Panc1 (cell line): ENCODE results near the gene DZANK1. TPM values are rescaled to one million over a fixed set of nuclear protein-coding genes. Genes with fewer than 3 reads are reported as not detected.

Experiments
- ATAC-seq: fragments of 200-7000 bp; cut with Tn5 transposase; 2 replicates; pipeline ENCODE4 v1.9.1; 2020; ENCODE audit warnings: mild to moderate bottlenecking, moderate library complexity
- BruUV-seq: library from RNA; stranded (reverse); fragments of 400-500 nt; replicated peaks from 2 replicates; lab custom pipeline; 2021; lab: Mats Ljungman, UMichigan
- CTCF ChIA-PET: fragments of 300-600 bp; sonication (Branson Sonifier 250); formaldehyde crosslinking; loops from one replicate; lab custom pipeline; 2022; ENCODE audit warnings: antibody characterized with exemption; lab: Charles Lee
- POLR2A ChIA-PET: fragments of 300-600 bp; sonication (Branson Sonifier 250); formaldehyde crosslinking; loops from one replicate; lab custom pipeline; 2022; ENCODE audit warnings: antibody characterized with exemption; lab: Charles Lee
- DNase-seq: peaks from one replicate; pipeline ENCODE4 v3.0.0-alpha.2; 2010; ENCODE audit warnings: low read depth, low spot score
- H3K27ac ChIP-seq: 2 replicates; pipeline ENCODE4 v1.5.1; 2011; ENCODE audit warnings: mild to moderate bottlenecking, low read length, inconsistent platforms
- H3K27me3 ChIP-seq: fragments of 200-500 bp; sonication (Bioruptor generic); 2 replicates; pipeline ENCODE4 v1.6.0; 2014; ENCODE audit warnings: low read length, inconsistent platforms; ENCODE audit not compliant: control insufficient read depth, insufficient read depth
- H3K36me3 ChIP-seq: fragments of 200-500 bp; sonication (Bioruptor generic); 2 replicates; pipeline ENCODE4 v1.5.1; 2014; ENCODE audit warnings: inconsistent platforms, mild to moderate bottlenecking, low read length, moderate library complexity; ENCODE audit not compliant: control insufficient read depth, insufficient read depth
- H3K4me1 ChIP-seq: 2 replicates; pipeline ENCODE4 v1.5.1; 2011; ENCODE audit warnings: inconsistent platforms, mild to moderate bottlenecking, low read length, moderate library complexity; ENCODE audit not compliant: control insufficient read depth, insufficient read depth
- H3K4me3 ChIP-seq, 2 experiments: 2 replicates each; pipeline ENCODE4 v1.5.1; 2011 to 2012; ENCODE audit warnings: low read depth in 2 of 2, low read length in 2 of 2, mild to moderate bottlenecking in 2 of 2, inconsistent platforms in 1 of 2, moderate library complexity in 1 of 2
- H3K9me3 ChIP-seq: fragments of 200-500 bp; sonication (Bioruptor generic); 2 replicates; pipeline ENCODE4 v1.5.1; 2014; ENCODE audit warnings: low read depth, mild to moderate bottlenecking, inconsistent platforms, low read length, moderate library complexity; ENCODE audit not compliant: control insufficient read depth, insufficient read depth
- POLR2AphosphoS5 ChIP-seq: IDR thresholded peaks from 2 replicates; pipeline ENCODE4 v1.6.1; 2012; ENCODE audit warnings: mild to moderate bottlenecking, low read depth, low read length, moderate library complexity
- SIN3A ChIP-seq: IDR thresholded peaks from 2 replicates; pipeline ENCODE4 v1.6.1; 2012; ENCODE audit warnings: low read depth, mild to moderate bottlenecking, low read length, moderate library complexity, borderline replicate concordance; ENCODE audit not compliant: insufficient read depth
- TCF7L2 ChIP-seq: IDR thresholded peaks from 2 replicates; pipeline ENCODE4 v1.6.1; 2011; ENCODE audit warnings: mild to moderate bottlenecking, low read depth, low read length, inconsistent platforms
- in situ Hi-C: cut with HindIII; loops from 2 replicates; pipeline ENCODE4 v1.10.0; 2016; ENCODE audit warnings: low sequenced_read_pairs, low pct_unique_long_range_greater_than_20kb
- intact Hi-C: fragments of 100-400 bp; cut with micrococcal nuclease; formaldehyde crosslinking; loops from one replicate; pipeline ENCODE4 v1.10.0; 2022; ENCODE audit not compliant: unreplicated experiment
- total RNA-seq: library from RNA; stranded (reverse); gene quantifications from one replicate; pipeline ENCODE4 v1.2.1, GENCODE V29; 2021; ENCODE audit not compliant: unreplicated experiment
- TF ChIP-seq, protein P1 (sequence below): fragments of 450-650 bp; IDR thresholded peaks from 2 replicates; pipeline ENCODE4 v1.5.1; 2017; ENCODE audit warnings: mild to moderate bottlenecking
- TF ChIP-seq, protein P2 (sequence below), 2 experiments: IDR thresholded peaks; 2 replicates each; pipeline ENCODE4 v1.6.1; 2011 to 2012; ENCODE audit warnings: low read depth in 2 of 2, control low read depth in 1 of 2, low read length in 1 of 2, mild to moderate bottlenecking in 1 of 2, moderate library complexity in 1 of 2; ENCODE audit not compliant: insufficient read depth in 1 of 2

Gene DZANK1
- total RNA-seq, 1 experiment from 2014 or later, result 3.0 TPM

DNA sequence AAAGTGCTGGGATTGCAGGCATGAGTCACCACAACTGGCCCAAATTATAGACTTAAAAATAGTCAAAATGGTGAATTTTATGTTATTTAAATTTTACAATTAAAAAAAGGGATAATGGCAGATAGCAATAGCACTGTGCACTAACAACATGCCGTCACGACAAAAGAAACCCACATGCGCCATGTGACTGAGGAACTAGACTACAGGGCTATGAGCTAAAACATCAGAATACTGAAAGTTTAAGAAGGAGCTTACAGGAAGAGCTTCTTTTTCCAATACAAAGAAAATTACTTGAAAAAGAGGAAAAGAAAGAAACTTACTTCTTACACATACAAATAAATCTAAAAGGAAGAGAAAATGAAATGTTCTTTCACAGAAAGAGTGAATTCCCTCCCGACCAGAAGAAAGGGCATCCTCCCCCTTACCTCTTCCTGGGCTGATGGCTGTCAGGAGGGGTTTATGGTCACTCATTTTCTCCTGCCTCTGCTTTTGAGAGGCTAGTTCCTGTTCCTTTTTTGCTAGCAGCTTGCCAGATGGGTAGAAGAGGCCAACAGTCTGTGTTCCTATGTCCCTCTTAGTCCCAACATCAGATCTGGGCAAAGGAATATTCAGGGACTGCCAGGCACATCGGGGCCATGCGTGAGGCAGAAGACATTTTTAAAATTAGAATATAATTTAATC is 54.5 kb downstream of the DZANK1 start:
- no peaks in the 10 kb centered on the region for H3K4me1 ChIP-seq
- ATAC-seq, result no peak
- H3K36me3 ChIP-seq, result no peaks in the 10 kb centered on the region
- H3K27me3 ChIP-seq, result no peaks in the 10 kb centered on the region
- CTCF ChIA-PET, result interaction anchor here (0.5 to 0.6 kb wide), 2 partner anchors 49 to 141 kb away, joined by 3 to 8 read pairs; no protein-coding TSS in a partner anchor
- H3K27ac ChIP-seq, result no peak overlapping the region
- BruUV-seq, result no TSS peak
- H3K4me3 ChIP-seq, result no peak overlapping the region
- intact Hi-C loops (loop anchor here (5.0 kb wide), 1 partner anchor 215 kb away; no protein-coding TSS in a partner anchor), in situ Hi-C loops (no loop called here)
- TF ChIP-seq, protein P1, sequence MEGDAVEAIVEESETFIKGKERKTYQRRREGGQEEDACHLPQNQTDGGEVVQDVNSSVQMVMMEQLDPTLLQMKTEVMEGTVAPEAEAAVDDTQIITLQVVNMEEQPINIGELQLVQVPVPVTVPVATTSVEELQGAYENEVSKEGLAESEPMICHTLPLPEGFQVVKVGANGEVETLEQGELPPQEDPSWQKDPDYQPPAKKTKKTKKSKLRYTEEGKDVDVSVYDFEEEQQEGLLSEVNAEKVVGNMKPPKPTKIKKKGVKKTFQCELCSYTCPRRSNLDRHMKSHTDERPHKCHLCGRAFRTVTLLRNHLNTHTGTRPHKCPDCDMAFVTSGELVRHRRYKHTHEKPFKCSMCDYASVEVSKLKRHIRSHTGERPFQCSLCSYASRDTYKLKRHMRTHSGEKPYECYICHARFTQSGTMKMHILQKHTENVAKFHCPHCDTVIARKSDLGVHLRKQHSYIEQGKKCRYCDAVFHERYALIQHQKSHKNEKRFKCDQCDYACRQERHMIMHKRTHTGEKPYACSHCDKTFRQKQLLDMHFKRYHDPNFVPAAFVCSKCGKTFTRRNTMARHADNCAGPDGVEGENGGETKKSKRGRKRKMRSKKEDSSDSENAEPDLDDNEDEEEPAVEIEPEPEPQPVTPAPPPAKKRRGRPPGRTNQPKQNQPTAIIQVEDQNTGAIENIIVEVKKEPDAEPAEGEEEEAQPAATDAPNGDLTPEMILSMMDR, result no peak
- TF ChIP-seq, protein P2, sequence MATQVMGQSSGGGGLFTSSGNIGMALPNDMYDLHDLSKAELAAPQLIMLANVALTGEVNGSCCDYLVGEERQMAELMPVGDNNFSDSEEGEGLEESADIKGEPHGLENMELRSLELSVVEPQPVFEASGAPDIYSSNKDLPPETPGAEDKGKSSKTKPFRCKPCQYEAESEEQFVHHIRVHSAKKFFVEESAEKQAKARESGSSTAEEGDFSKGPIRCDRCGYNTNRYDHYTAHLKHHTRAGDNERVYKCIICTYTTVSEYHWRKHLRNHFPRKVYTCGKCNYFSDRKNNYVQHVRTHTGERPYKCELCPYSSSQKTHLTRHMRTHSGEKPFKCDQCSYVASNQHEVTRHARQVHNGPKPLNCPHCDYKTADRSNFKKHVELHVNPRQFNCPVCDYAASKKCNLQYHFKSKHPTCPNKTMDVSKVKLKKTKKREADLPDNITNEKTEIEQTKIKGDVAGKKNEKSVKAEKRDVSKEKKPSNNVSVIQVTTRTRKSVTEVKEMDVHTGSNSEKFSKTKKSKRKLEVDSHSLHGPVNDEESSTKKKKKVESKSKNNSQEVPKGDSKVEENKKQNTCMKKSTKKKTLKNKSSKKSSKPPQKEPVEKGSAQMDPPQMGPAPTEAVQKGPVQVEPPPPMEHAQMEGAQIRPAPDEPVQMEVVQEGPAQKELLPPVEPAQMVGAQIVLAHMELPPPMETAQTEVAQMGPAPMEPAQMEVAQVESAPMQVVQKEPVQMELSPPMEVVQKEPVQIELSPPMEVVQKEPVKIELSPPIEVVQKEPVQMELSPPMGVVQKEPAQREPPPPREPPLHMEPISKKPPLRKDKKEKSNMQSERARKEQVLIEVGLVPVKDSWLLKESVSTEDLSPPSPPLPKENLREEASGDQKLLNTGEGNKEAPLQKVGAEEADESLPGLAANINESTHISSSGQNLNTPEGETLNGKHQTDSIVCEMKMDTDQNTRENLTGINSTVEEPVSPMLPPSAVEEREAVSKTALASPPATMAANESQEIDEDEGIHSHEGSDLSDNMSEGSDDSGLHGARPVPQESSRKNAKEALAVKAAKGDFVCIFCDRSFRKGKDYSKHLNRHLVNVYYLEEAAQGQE (IDR thresholded peaks at IDR 0.05; ENCODE audit: insufficient read depth in 1 of 2, low read depth in 2 of 2, low read length in 1 of 2), result no peak
- TF ChIP-seq SIN3A (no peak), POLR2AphosphoS5 (no peak), TCF7L2 (no peak)
- no peak for DNase-seq
- no peaks in the 10 kb centered on the region for H3K9me3 ChIP-seq
- POLR2A ChIA-PET, result no interaction called here

DNA sequence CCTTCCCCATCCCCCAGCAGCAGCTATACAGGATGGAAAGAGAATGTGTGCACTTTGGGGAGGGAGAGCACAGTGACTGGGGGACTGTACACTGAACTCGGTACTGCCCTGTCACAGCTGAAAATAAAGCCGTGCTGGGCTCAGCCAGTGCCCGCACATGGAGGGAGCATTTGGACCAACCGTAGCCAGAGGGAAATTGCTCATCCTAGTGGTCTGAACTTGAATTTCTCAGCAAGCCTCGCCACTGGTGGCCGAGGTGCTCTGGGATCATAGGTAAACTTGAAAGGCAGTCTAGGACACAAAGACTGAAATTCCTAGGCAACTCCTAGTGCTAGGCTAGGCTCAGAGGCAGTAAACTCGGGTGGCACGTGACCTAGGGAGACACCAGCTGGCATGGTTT is 61.0 kb downstream of the DZANK1 start:
- intact Hi-C loops (no loop called here), in situ Hi-C loops (no loop called here)
- H3K27ac ChIP-seq, result no peak overlapping the region
- H3K36me3 ChIP-seq, result no peaks in the 10 kb centered on the region
- no peaks in the 10 kb centered on the region for H3K4me1 ChIP-seq
- no peak overlapping the region for H3K4me3 ChIP-seq
- no peaks in the 10 kb centered on the region for H3K27me3 ChIP-seq
- POLR2A ChIA-PET, result no interaction called here
- TF ChIP-seq SIN3A, result no peak
- TF ChIP-seq, protein P1, result no peak
- no peak for TF ChIP-seq POLR2AphosphoS5
- no peak for TF ChIP-seq TCF7L2
- TF ChIP-seq, protein P2 (IDR thresholded peaks at IDR 0.05; ENCODE audit: insufficient read depth in 1 of 2, low read depth in 2 of 2, low read length in 1 of 2), result no peak
- no peaks in the 10 kb centered on the region for H3K9me3 ChIP-seq
- ATAC-seq (no peak), DNase-seq (no peak)
- CTCF ChIA-PET, result interaction anchor here (0.6 kb wide), 1 partner anchor 62 kb away, joined by 3 read pairs; the partner anchor contains the start of gene POLR3F
- no TSS peak for BruUV-seq
